Globus pallidus (tissue), 1 donor: ENCODE data around the gene SRRM1.
"Not testable (repeated sequence)": the region's sequence is repeated elsewhere in the genome, so short reads cannot be mapped to it uniquely, and the experiment has no call there.

Source experiments
- DNase-seq: peaks from one replicate; pipeline ENCODE4 v3.0.0-alpha.2; 2015; ENCODE audit warnings: low spot score

SRRM1 gene

DNA sequence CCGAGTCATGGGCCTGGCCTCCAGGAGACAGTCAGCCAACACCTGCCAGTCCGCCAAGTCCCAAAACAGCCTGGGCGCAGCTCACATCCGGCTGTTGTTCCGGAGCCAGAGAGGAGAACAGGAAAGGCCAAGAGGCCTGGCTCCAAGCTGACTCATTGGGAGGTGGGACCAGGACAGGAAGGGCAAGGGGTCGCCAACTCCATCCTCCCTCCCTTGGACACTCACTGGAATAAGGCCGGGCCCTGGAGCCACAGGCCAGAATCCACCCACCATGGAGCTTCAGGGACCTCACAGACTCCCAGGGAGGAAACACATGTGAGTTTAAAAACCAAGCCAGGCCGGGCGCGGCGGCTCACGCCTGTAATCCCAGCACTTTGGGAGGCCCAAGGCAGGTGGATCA, 77.0 kb downstream of the SRRM1 start:
- DNase-seq, result no peak

- DNase-seq, result no peak
Observed at GRCh38 chr1:24721533-24721932, 78.4 kb downstream of the SRRM1 start.

DNA sequence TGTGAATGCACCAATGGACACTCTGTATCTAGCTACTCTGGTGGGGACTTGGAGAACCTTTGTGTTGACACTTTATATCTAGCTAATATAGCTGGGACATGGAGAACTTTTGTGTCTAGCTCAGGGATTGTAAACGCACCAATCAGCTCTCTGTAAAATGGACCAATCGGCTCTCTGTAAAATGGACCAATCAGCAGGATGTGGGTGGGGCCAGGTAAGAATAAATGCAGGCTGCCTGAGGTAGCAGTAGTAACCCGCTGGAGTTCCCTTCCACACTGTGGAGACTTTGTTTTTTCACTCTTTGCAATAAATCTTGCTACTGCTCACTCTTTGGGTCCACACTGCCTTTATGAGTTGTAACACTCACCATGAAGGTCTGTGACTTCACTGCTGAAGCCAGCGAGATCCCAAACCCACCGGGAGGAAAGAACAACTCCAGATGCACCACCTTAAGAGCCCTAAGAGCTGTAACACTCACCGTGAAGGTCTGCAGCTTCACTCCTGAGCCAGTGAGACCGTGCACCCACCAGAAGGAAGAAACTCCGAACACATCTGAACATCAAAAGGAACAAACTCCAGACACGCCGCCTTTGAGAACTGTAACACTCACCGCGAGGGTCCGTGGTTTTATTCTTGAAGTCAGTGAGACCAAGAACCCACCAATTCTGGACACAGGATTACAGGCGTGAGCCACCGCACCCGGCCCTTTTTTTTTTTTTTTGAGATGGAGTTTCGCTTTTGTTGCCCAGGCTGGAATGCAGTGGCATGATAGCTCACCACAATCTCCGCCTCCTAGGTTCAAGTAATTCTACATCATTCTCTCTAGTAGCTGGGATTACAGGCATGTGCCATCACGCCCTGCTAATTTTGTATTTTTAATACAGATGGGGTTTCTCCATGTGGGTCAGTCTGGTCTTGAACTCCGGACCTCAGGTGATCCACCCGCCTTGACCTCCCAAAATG, 79.3 kb downstream of the SRRM1 start:
- not testable (repeated sequence) for DNase-seq
